IMR-90 (cell line): Measurements from ENCODE around the gene FOXN3. TPM values are rescaled to one million over a fixed set of nuclear protein-coding genes. Genes with fewer than 3 reads are reported as not detected.

Experiments used
- ATAC-seq: fragments of 200-7000 bp; cut with Tn5 transposase; 2 replicates; pipeline ENCODE4 v1.9.1; 2020; ENCODE audit warnings: low read depth, mild to moderate bottlenecking, moderate library complexity
- BruUV-seq: library from RNA; stranded (reverse); fragments of 400-500 nt; replicated peaks from 2 replicates; lab custom pipeline; 2021; lab: Mats Ljungman, UMichigan
- CTCF ChIA-PET: fragments of 300-600 bp; formaldehyde crosslinking; extraction: SDS; loops from one replicate; lab custom pipeline; 2021; ENCODE audit warnings: antibody characterized with exemption; lab: Yijun Ruan, JAX
- POLR2A ChIA-PET: fragments of 300-600 bp; sonication (Branson Sonifier 250); formaldehyde crosslinking; loops from one replicate; lab custom pipeline; 2022; ENCODE audit warnings: antibody characterized with exemption; ENCODE audit not compliant: unreplicated experiment; lab: Charles Lee
- DNase-seq: peaks from one replicate; pipeline ENCODE4 v3.0.0; 2013
- H2AFZ ChIP-seq: replicated peaks from 2 replicates; pipeline ENCODE3; 2013; ENCODE audit warnings: low read length, mild to moderate bottlenecking; ENCODE audit not compliant: poor library complexity
- H2AK5ac ChIP-seq: 2 replicates; pipeline ENCODE4 v1.6.1; 2013; ENCODE audit warnings: low read depth, low read length, inconsistent platforms
- H2AK9ac ChIP-seq: replicated peaks from 2 replicates; pipeline ENCODE3; 2013; ENCODE audit warnings: mild to moderate bottlenecking, low read depth, low read length, moderate library complexity; ENCODE audit not compliant: poor library complexity
- H2BK120ac ChIP-seq: 2 replicates; pipeline ENCODE4 v1.6.1; 2013; ENCODE audit warnings: low read depth, low read length, inconsistent platforms
- H2BK15ac ChIP-seq: 3 replicates; pipeline ENCODE4 v1.6.1; 2013; ENCODE audit warnings: low read depth, low read length, inconsistent platforms
- H2BK20ac ChIP-seq: 2 replicates; pipeline ENCODE4 v1.6.1; 2013; ENCODE audit warnings: low read depth, mild to moderate bottlenecking, inconsistent platforms, low read length, moderate library complexity
- H2BK5ac ChIP-seq: 2 replicates; pipeline ENCODE4 v1.6.1; 2013; ENCODE audit warnings: mild to moderate bottlenecking, low read depth, low read length, inconsistent platforms; ENCODE audit not compliant: poor library complexity, severe bottlenecking
- H3K14ac ChIP-seq: replicated peaks from 2 replicates; pipeline ENCODE4 v1.6.1; 2013; ENCODE audit warnings: low read depth, low read length, inconsistent platforms
- H3K18ac ChIP-seq: 2 replicates; pipeline ENCODE4 v1.6.1; 2013; ENCODE audit warnings: low read depth, low read length, control low read depth
- H3K23ac ChIP-seq: 2 replicates; pipeline ENCODE4 v1.6.1; 2013; ENCODE audit warnings: low read depth, low read length, inconsistent platforms
- H3K27ac ChIP-seq: 2 replicates; pipeline ENCODE4 v1.5.1; 2013; ENCODE audit warnings: mild to moderate bottlenecking, control low read depth, low read length; ENCODE audit not compliant: insufficient read depth
- H3K27me3 ChIP-seq: 2 replicates; pipeline ENCODE4 v1.6.1; 2013; ENCODE audit warnings: low read length; ENCODE audit not compliant: control insufficient read depth, insufficient read depth
- H3K36me3 ChIP-seq: 2 replicates; pipeline ENCODE4 v1.6.1; 2013; ENCODE audit warnings: low read length, mixed read lengths; ENCODE audit not compliant: control insufficient read depth, insufficient read depth
- H3K4ac ChIP-seq: 2 replicates; pipeline ENCODE4 v1.6.1; 2013; ENCODE audit warnings: low read depth, low read length, inconsistent platforms
- H3K4me1 ChIP-seq: 2 replicates; pipeline ENCODE4 v1.6.1; 2013; ENCODE audit warnings: low read length, mixed read lengths; ENCODE audit not compliant: control insufficient read depth, insufficient read depth
- H3K4me2 ChIP-seq: 2 replicates; pipeline ENCODE4 v1.6.1; 2013; ENCODE audit warnings: low read depth, mild to moderate bottlenecking, control low read depth, low read length, moderate library complexity
- H3K4me3 ChIP-seq: 2 replicates; pipeline ENCODE4 v1.5.1; 2013; ENCODE audit warnings: low read depth, mild to moderate bottlenecking, control low read depth, low read length, moderate library complexity; ENCODE audit not compliant: insufficient read depth
- H3K56ac ChIP-seq: 2 replicates; pipeline ENCODE4 v1.6.1; 2013; ENCODE audit warnings: low read length, inconsistent platforms; ENCODE audit not compliant: insufficient read depth; ENCODE audit errors: extremely low read depth
- H3K79me1 ChIP-seq, 2 experiments: 2 replicates each; pipeline ENCODE4 v1.6.1; 2013; ENCODE audit warnings: low read length in 2 of 2, inconsistent platforms in 1 of 2, low read depth in 1 of 2
- H3K9ac ChIP-seq: 2 replicates; pipeline ENCODE4 v1.6.1; 2013; ENCODE audit warnings: low read depth, low read length, control low read depth
- H3K9me1 ChIP-seq: 2 replicates; pipeline ENCODE4 v1.6.1; 2013; ENCODE audit warnings: low read length, inconsistent platforms; ENCODE audit not compliant: insufficient read depth
- H3K9me3 ChIP-seq: 2 replicates; pipeline ENCODE4 v1.6.1; 2013; ENCODE audit warnings: low read length; ENCODE audit not compliant: control insufficient read depth, insufficient read depth
- H4K20me1 ChIP-seq: 2 replicates; pipeline ENCODE4 v1.6.1; 2013; ENCODE audit warnings: low read length, inconsistent platforms; ENCODE audit not compliant: insufficient read depth
- H4K5ac ChIP-seq: 2 replicates; pipeline ENCODE4 v1.6.1; 2013; ENCODE audit warnings: mild to moderate bottlenecking, low read depth, low read length, control low read depth
- H4K8ac ChIP-seq, 2 experiments: 2 replicates each; pipeline ENCODE4 v1.6.1; 2013; ENCODE audit warnings: low read depth in 2 of 2, low read length in 2 of 2, control low read depth in 1 of 2, inconsistent platforms in 1 of 2
- H4K91ac ChIP-seq: 2 replicates; pipeline ENCODE4 v1.6.1; 2013; ENCODE audit warnings: low read depth, low read length, inconsistent platforms; ENCODE audit not compliant: insufficient read depth
- BHLHE40 ChIP-seq: fragments of 150-350 bp; IDR thresholded peaks from 2 replicates; pipeline ENCODE4 v1.6.1; 2016; ENCODE audit warnings: mild to moderate bottlenecking, low read depth, low read length
- CEBPB ChIP-seq: IDR thresholded peaks from 2 replicates; pipeline ENCODE4 v1.6.1; 2012; ENCODE audit warnings: low read depth, low read length, improper control_type of control experiment
- CHD1 ChIP-seq: IDR thresholded peaks from 2 replicates; pipeline ENCODE4 v1.6.1; 2012; ENCODE audit warnings: low read depth, low read length, improper control_type of control experiment
- CTCF ChIP-seq: conservative IDR thresholded peaks from 2 replicates; pipeline ENCODE4 v1.5.1; 2012; ENCODE audit warnings: mild to moderate bottlenecking, low read depth, low read length, improper control_type of control experiment
- FOS ChIP-seq: fragments of 150-350 bp; IDR thresholded peaks from 2 replicates; pipeline ENCODE4 v1.6.1; 2016; ENCODE audit warnings: low read depth, low read length
- MAFK ChIP-seq: IDR thresholded peaks from 2 replicates; pipeline ENCODE4 v1.6.1; 2012; ENCODE audit warnings: low read depth, low read length, improper control_type of control experiment
- MAZ ChIP-seq: IDR thresholded peaks from 2 replicates; pipeline ENCODE4 v1.6.1; 2012; ENCODE audit warnings: low read depth, mild to moderate bottlenecking, low read length, improper control_type of control experiment, moderate library complexity, borderline replicate concordance
- MXI1 ChIP-seq: IDR thresholded peaks from 2 replicates; pipeline ENCODE4 v1.6.1; 2012; ENCODE audit warnings: low read depth, mild to moderate bottlenecking, low read length, moderate library complexity, borderline replicate concordance
- POLR2A ChIP-seq: IDR thresholded peaks from 2 replicates; pipeline ENCODE4 v1.6.1; 2012; ENCODE audit warnings: mild to moderate bottlenecking, low read depth, low read length
- RAD21 ChIP-seq: IDR thresholded peaks from 2 replicates; pipeline ENCODE4 v1.6.1; 2012; ENCODE audit warnings: low read length, improper control_type of control experiment
- RCOR1 ChIP-seq: IDR thresholded peaks from 2 replicates; pipeline ENCODE4 v1.6.1; 2012; ENCODE audit warnings: mild to moderate bottlenecking, low read length, improper control_type of control experiment; ENCODE audit not compliant: insufficient replicate concordance
- RFX5 ChIP-seq: IDR thresholded peaks from 2 replicates; pipeline ENCODE4 v1.8.0; 2012; ENCODE audit warnings: low read depth, mild to moderate bottlenecking, low read length, moderate library complexity
- SMC3 ChIP-seq: fragments of 150-350 bp; IDR thresholded peaks from 2 replicates; pipeline ENCODE4 v1.6.1; 2016; ENCODE audit warnings: low read depth, mild to moderate bottlenecking, antibody characterized with exemption, low read length, moderate library complexity
- WGBS, 2 experiments: methylation state at CpG; one replicate each; pipeline versions ENCODE4 v1.1.5 to v1.1.7; 2013; ENCODE audit warnings: missing lambda C conversion rate in 2 of 2; ENCODE audit not compliant: insufficient read length in 1 of 2; ENCODE audit errors: extremely low coverage in 2 of 2; 5-methylcytosine and 5-hydroxymethylcytosine counted together
- dilution Hi-C: fragments of 300-500 bp; cut with HindIII; formaldehyde crosslinking; loops from one replicate; pipeline ENCODE4 v1.14.3; 2018; ENCODE audit warnings: low sequenced_read_pairs; ENCODE audit not compliant: unreplicated experiment
- in situ Hi-C: fragments of 300-500 bp; cut with MboI; formaldehyde crosslinking; loops from 3 replicates; pipeline ENCODE4 v1.14.3; 2019; ENCODE audit warnings: low sequenced_read_pairs, inconsistent platforms, mixed read lengths
- intact Hi-C: fragments of 100-400 bp; cut with micrococcal nuclease; formaldehyde crosslinking; loops from 2 replicates; pipeline ENCODE4 v1.10.0; 2022
- polyA plus RNA-seq, 3 experiments: library from polyadenylated mRNA; depleted of rRNA; stranded (reverse); fragments of >200 nt; gene quantifications; 2 replicates each; pipeline ENCODE4 v1.2.3, GENCODE V29; 2012; ENCODE audit warnings: low replicate concordance in 1 of 3
- total RNA-seq: library from RNA; depleted of rRNA; stranded (reverse); fragments of >200 nt; gene quantifications from 2 replicates; pipeline ENCODE4 v1.2.3, GENCODE V29; 2012
- TF ChIP-seq, protein P1 (sequence below): fragments of 150-350 bp; IDR thresholded peaks from 2 replicates; pipeline ENCODE4 v1.6.1; 2016; ENCODE audit warnings: low read depth, mild to moderate bottlenecking, low read length, moderate library complexity, borderline replicate concordance
- TF ChIP-seq, protein P2 (sequence below): fragments of 150-350 bp; IDR thresholded peaks from 2 replicates; pipeline ENCODE4 v1.6.1; 2017; ENCODE audit warnings: mild to moderate bottlenecking, antibody characterized with exemption, low read length, low read depth

Gene FOXN3
- total and polyA plus RNA-seq, 2 of the 4 experiments (the other 2 are of a cell fraction): 22.6 to 33.7 TPM

DNA sequence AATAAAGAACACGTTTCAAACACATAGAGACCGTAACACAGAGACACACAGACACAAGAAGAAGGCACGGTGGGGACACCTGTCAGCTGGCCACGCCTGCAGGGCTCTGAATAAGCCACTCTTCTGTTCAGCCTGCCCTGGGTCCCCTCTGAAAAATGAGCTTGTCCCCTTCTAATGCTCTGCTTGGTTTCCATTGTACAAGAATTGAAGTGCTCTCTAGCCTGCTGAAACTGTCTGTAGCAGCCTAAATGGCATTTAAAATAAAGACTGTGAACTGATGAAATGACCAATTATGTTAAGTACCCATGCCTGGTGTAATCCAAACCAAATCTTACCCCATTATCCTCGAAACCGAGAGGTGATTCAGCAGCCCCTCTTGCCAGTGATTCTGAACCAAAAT lies 139.8 kb downstream of the FOXN3 start:
- Histone ChIP-seq H2AK5ac (no peak overlapping the region), H4K5ac (no peak overlapping the region), H2BK20ac (no peak overlapping the region), H2BK5ac (no peak overlapping the region), H2BK15ac (no peak overlapping the region), H3K9me1 (peaks cover 11% of the 10 kb centered on the region), H4K20me1 (peaks cover 24% of the 10 kb centered on the region; the same call in 1 of the 2 replicates), H3K4me3 (no peak overlapping the region), H3K36me3 (peaks cover 10% of the 10 kb centered on the region), H4K8ac (no peak overlapping the region), H3K79me1 (peaks cover 54 to 83% of the 10 kb centered on the region in 2 experiments), H3K14ac (no peak overlapping the region), H4K91ac (no peak overlapping the region), H2AFZ (no peak overlapping the region), H3K4ac (no peak overlapping the region), H2AK9ac (no peak overlapping the region), H3K56ac (no peak overlapping the region), H3K4me2 (no peak overlapping the region), H3K18ac (no peak overlapping the region), H3K27ac (no peak overlapping the region), H3K27me3 (no peaks in the 10 kb centered on the region), H3K23ac (no peak overlapping the region), H2BK120ac (no peak overlapping the region), H3K9ac (no peak overlapping the region), H3K9me3 (no peaks in the 10 kb centered on the region), H3K4me1 (0 out of 2 replicates have a peak, but pooled peaks cover 3% of the 10 kb centered on the region)
- ATAC-seq (no peak), DNase-seq (no peak)
- no TSS peak for BruUV-seq
- 95% methylated on average over 2 of the region's 6 CpGs; no CpG with 5 or more reads in 1 of the 2 experiments for WGBS, 2 experiments
- POLR2A ChIA-PET: no interaction called here
- intact Hi-C loops: no loop called here
- in situ Hi-C loops: no loop called here
- TF ChIP-seq RCOR1 (no peak), MAFK (no peak), SMC3 (no peak), CHD1 (no peak), BHLHE40 (no peak), FOS (no peak), POLR2A (no peak), MXI1 (no peak), MAZ (no peak), CEBPB (no peak), CTCF (no peak), RFX5 (no peak), RAD21 (no peak)
- TF ChIP-seq, protein P1, sequence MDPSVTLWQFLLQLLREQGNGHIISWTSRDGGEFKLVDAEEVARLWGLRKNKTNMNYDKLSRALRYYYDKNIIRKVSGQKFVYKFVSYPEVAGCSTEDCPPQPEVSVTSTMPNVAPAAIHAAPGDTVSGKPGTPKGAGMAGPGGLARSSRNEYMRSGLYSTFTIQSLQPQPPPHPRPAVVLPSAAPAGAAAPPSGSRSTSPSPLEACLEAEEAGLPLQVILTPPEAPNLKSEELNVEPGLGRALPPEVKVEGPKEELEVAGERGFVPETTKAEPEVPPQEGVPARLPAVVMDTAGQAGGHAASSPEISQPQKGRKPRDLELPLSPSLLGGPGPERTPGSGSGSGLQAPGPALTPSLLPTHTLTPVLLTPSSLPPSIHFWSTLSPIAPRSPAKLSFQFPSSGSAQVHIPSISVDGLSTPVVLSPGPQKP: no peak
- TF ChIP-seq, protein P2, sequence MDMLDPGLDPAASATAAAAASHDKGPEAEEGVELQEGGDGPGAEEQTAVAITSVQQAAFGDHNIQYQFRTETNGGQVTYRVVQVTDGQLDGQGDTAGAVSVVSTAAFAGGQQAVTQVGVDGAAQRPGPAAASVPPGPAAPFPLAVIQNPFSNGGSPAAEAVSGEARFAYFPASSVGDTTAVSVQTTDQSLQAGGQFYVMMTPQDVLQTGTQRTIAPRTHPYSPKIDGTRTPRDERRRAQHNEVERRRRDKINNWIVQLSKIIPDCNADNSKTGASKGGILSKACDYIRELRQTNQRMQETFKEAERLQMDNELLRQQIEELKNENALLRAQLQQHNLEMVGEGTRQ: no peak
- dilution Hi-C loops: no loop called here
- CTCF ChIA-PET: no interaction called here
